SK-N-SH (cell line): ENCODE measurements around the gene RASGRP4.

ENCODE experiments used
- EP300 ChIP-seq, 2 experiments: IDR thresholded peaks; 2 replicates each; pipeline versions ENCODE4 v1.4.0 to v1.6.1; 2012; ENCODE audit warnings: borderline replicate concordance in 1 of 2, low read depth in 1 of 2, low read length in 1 of 2
- EZH2phosphoT487 ChIP-seq: fragments of 200-600 bp; sonication (generic); IDR thresholded peaks from 2 replicates; pipeline ENCODE4 v1.6.1; 2017; ENCODE audit warnings: low read depth, mixed run types, mild to moderate bottlenecking, antibody characterized with exemption, moderate library complexity, borderline replicate concordance
- FOSL2 ChIP-seq: IDR thresholded peaks from 2 replicates; pipeline ENCODE4 v1.4.0; 2012; ENCODE audit warnings: low read depth, mild to moderate bottlenecking, moderate library complexity, borderline replicate concordance
- GABPA ChIP-seq: IDR thresholded peaks from 2 replicates; pipeline ENCODE4 v1.4.0; 2012; ENCODE audit warnings: low read depth, mild to moderate bottlenecking
- MAX ChIP-seq: IDR thresholded peaks from 2 replicates; pipeline ENCODE4 v1.4.0; 2012; ENCODE audit warnings: low read depth
- MEF2A ChIP-seq: IDR thresholded peaks from 2 replicates; pipeline ENCODE4 v1.4.0; 2012; ENCODE audit warnings: low read depth, borderline replicate concordance
- POLR2AphosphoS5 ChIP-seq: IDR thresholded peaks from 2 replicates; pipeline ENCODE4 v1.6.1; 2012; ENCODE audit warnings: low read depth, low read length
- RAD21 ChIP-seq: IDR thresholded peaks from 2 replicates; pipeline ENCODE4 v1.6.1; 2012; ENCODE audit warnings: mild to moderate bottlenecking, low read length
- RFX5 ChIP-seq: IDR thresholded peaks from 2 replicates; pipeline ENCODE4 v1.6.1; 2012; ENCODE audit warnings: mild to moderate bottlenecking, improper control_type of control experiment, low read length
- USF2 ChIP-seq: fragments of 150-350 bp; IDR thresholded peaks from 2 replicates; pipeline ENCODE4 v1.6.1; 2017; ENCODE audit warnings: antibody characterized with exemption, low read length, low read depth, borderline replicate concordance
- TF ChIP-seq, protein P1 (sequence below): fragments of 200-600 bp; sonication (generic); IDR thresholded peaks from 2 replicates; pipeline ENCODE4 v1.6.1; 2017; ENCODE audit warnings: antibody characterized with exemption, mild to moderate bottlenecking, moderate library complexity

- TF ChIP-seq POLR2AphosphoS5: no peak
- TF ChIP-seq GABPA: no peak
- no peak for TF ChIP-seq RFX5
- no peak for TF ChIP-seq MEF2A
- no peak for TF ChIP-seq EZH2phosphoT487
- TF ChIP-seq, protein P1, sequence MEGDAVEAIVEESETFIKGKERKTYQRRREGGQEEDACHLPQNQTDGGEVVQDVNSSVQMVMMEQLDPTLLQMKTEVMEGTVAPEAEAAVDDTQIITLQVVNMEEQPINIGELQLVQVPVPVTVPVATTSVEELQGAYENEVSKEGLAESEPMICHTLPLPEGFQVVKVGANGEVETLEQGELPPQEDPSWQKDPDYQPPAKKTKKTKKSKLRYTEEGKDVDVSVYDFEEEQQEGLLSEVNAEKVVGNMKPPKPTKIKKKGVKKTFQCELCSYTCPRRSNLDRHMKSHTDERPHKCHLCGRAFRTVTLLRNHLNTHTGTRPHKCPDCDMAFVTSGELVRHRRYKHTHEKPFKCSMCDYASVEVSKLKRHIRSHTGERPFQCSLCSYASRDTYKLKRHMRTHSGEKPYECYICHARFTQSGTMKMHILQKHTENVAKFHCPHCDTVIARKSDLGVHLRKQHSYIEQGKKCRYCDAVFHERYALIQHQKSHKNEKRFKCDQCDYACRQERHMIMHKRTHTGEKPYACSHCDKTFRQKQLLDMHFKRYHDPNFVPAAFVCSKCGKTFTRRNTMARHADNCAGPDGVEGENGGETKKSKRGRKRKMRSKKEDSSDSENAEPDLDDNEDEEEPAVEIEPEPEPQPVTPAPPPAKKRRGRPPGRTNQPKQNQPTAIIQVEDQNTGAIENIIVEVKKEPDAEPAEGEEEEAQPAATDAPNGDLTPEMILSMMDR: no peak
- no peak for TF ChIP-seq RAD21
- no peak for TF ChIP-seq MAX
- no peak for TF ChIP-seq EP300 (IDR thresholded peaks at IDR 0.05; ENCODE audit: borderline replicate concordance in 1 of 2, low read depth in 1 of 2, low read length in 1 of 2)
- TF ChIP-seq USF2: no peak
- TF ChIP-seq FOSL2: no peak
These were observed 31.8 kb upstream of the RASGRP4 start for GRCh38 chr19:38457690-38458405.
